MM.1S (cell line): ENCODE measurements around the gene ANKH.

Experiments used
- EZH2 ChIP-seq: fragments of 300-600 bp; sonication (generic); optimal IDR thresholded peaks from 2 replicates; pipeline ENCODE3; 2017; ENCODE audit warnings: low read depth, mild to moderate bottlenecking, antibody characterized with exemption, low read length, mixed read lengths
- TF ChIP-seq, protein P1 (sequence below): fragments of 300-600 bp; sonication (generic); IDR thresholded peaks from 2 replicates; pipeline ENCODE4 v1.5.1; 2016; ENCODE audit warnings: antibody characterized with exemption, low read length, mixed read lengths

DNA sequence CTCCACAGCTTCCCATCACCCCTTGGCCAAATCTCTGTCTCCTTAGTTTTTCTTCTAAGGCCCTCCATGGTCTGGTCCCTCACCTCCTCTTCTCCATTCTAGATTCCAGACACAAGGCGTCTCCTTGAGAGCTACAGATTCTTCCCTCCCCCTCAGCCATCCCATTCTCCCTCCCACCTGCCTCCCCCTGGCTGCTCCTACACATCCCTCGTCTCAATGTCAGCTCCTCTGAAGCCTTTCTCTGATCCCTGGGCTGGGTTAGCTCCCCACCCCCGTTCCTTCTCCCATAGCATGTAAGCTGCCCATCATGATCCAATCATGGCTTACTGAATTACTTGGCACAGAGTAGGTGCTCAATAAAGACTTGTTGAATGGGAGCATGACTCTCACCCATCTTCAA, 69.0 kb downstream of the ANKH start:
- TF ChIP-seq, protein P1, sequence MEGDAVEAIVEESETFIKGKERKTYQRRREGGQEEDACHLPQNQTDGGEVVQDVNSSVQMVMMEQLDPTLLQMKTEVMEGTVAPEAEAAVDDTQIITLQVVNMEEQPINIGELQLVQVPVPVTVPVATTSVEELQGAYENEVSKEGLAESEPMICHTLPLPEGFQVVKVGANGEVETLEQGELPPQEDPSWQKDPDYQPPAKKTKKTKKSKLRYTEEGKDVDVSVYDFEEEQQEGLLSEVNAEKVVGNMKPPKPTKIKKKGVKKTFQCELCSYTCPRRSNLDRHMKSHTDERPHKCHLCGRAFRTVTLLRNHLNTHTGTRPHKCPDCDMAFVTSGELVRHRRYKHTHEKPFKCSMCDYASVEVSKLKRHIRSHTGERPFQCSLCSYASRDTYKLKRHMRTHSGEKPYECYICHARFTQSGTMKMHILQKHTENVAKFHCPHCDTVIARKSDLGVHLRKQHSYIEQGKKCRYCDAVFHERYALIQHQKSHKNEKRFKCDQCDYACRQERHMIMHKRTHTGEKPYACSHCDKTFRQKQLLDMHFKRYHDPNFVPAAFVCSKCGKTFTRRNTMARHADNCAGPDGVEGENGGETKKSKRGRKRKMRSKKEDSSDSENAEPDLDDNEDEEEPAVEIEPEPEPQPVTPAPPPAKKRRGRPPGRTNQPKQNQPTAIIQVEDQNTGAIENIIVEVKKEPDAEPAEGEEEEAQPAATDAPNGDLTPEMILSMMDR: no peak
- TF ChIP-seq EZH2: no peak
